GM23248 (cell line): ENCODE results near the gene CAMTA1.

ENCODE experiments used
- EZH2 ChIP-seq: fragments of 200-600 bp; sonication (generic); IDR thresholded peaks from 2 replicates; pipeline ENCODE4 v1.6.1; 2018; ENCODE audit warnings: antibody characterized with exemption, mild to moderate bottlenecking; ENCODE audit not compliant: insufficient read depth, poor library complexity, severe bottlenecking
- EZH2phosphoT487 ChIP-seq: fragments of 200-600 bp; sonication (generic); IDR thresholded peaks from 2 replicates; pipeline ENCODE4 v1.6.1; 2018; ENCODE audit warnings: antibody characterized with exemption, moderate library complexity, mild to moderate bottlenecking, low read depth; ENCODE audit not compliant: insufficient read depth

- TF ChIP-seq EZH2 (no peak), EZH2phosphoT487 (no peak)
Measured at GRCh38 chr1:7009741-7010525, 224.7 kb downstream of the CAMTA1 start.
